DOHH2 (cell line): ENCODE measurements around the gene CRAT.

Experiments used
- CTCF ChIP-seq: fragments of 200-600 bp; sonication (generic); IDR thresholded peaks from one replicate; pipeline ENCODE4 v1.5.1; 2014; ENCODE audit warnings: antibody characterized with exemption, mild to moderate bottlenecking, low read depth, low read length; ENCODE audit not compliant: poor library complexity, severe bottlenecking
- EZH2phosphoT487 ChIP-seq: fragments of 200-600 bp; sonication (generic); IDR thresholded peaks from 2 replicates; pipeline ENCODE4 v1.6.1; 2017; ENCODE audit warnings: borderline replicate concordance, mild to moderate bottlenecking, antibody characterized with exemption, low read length, moderate library complexity, mixed read lengths

GRCh38 chr9:129138144-129138462 is 27.5 kb upstream of the CRAT start:
- TF ChIP-seq CTCF (no peak), EZH2phosphoT487 (no peak)
